Astrocyte of the cerebellum (primary cell): ENCODE data around the gene FANCM.

Source experiments
- DNase-seq: peaks from one replicate; pipeline ENCODE4 v3.0.0-alpha.2; 2011; ENCODE audit warnings: low read depth
- H3K4me3 ChIP-seq: 2 replicates; pipeline ENCODE4 v1.5.1; 2011; ENCODE audit warnings: mild to moderate bottlenecking, low read depth, low read length, moderate library complexity
- in situ Hi-C: cut with HindIII; loops from 2 replicates; pipeline ENCODE4 v1.10.0; 2017; ENCODE audit warnings: low sequenced_read_pairs
- TF ChIP-seq, protein P1 (sequence below): IDR thresholded peaks from 2 replicates; pipeline ENCODE4 v1.5.1; 2012; ENCODE audit warnings: low read length, low read depth, moderate library complexity, mild to moderate bottlenecking; ENCODE audit errors: missing control alignments

Gene FANCM

DNA sequence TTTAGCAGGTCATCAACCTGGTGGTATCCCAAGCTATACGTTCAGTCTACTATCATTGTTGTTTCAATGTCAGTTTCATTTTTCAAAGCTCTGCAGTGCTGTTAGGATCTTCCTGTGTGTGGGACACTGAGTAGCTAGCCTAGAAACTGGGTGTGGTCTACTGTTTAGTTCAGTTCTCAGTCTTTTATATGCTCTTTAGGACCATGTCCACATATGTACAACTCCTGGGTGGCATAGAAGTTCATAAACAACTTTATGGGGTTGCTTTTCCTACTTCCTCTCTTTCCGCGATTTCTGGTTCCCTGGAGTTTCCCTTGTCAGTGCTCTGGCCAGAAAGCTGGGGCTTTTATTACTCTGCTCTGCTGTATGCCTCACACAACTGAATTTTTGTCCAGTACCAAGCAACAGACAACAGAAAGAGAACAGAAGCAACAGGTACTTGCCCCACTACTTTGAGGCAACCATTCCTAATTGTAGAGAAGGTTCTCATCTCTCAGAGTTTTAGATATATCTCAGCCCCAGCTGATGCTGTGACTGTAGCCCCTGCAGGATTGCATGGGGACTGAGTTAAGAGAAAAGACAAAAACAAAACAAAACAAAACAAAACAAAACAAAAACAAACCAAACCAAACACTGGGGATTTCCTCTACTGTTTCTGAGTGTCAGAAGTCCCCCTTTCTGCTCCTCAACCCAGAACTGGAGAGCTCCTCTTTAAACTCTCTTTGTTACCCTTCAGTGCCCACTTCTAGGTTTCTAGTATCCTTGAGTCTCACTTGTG is 86.9 kb downstream of the FANCM start:
- H3K4me3 ChIP-seq = no peak overlapping the region
- TF ChIP-seq, protein P1, sequence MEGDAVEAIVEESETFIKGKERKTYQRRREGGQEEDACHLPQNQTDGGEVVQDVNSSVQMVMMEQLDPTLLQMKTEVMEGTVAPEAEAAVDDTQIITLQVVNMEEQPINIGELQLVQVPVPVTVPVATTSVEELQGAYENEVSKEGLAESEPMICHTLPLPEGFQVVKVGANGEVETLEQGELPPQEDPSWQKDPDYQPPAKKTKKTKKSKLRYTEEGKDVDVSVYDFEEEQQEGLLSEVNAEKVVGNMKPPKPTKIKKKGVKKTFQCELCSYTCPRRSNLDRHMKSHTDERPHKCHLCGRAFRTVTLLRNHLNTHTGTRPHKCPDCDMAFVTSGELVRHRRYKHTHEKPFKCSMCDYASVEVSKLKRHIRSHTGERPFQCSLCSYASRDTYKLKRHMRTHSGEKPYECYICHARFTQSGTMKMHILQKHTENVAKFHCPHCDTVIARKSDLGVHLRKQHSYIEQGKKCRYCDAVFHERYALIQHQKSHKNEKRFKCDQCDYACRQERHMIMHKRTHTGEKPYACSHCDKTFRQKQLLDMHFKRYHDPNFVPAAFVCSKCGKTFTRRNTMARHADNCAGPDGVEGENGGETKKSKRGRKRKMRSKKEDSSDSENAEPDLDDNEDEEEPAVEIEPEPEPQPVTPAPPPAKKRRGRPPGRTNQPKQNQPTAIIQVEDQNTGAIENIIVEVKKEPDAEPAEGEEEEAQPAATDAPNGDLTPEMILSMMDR = no peak
- no peak for DNase-seq
- in situ Hi-C loops = no loop called here

GRCh38 chr14:45227566-45227965 is 91.8 kb downstream of the FANCM start:
- TF ChIP-seq, protein P1 = no peak
- no peak overlapping the region for H3K4me3 ChIP-seq
- no peak for DNase-seq
- in situ Hi-C loops = no loop called here

DNA sequence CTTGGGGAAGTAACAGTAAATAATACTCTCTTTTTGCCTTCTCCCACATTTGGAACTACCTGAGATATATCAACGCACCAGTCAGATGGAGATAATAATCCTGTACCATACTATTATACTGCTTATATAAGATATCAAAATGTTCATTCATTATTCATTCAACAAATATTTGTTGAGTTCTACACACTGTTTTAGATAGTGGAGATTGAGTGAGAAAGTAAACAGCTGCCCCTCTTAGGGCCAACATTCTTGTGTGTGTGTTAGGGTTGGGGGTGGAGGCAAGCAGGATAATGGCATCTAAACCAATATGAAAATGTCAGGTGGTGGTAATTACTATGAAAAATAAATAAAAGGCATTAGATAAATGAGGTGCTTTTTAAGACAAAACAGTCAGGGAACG is 103.3 kb downstream of the FANCM start:
- H3K4me3 ChIP-seq = no peak overlapping the region
- TF ChIP-seq, protein P1 = no peak
- in situ Hi-C loops = no loop called here
- DNase-seq = no peak

- H3K4me3 ChIP-seq = no peak overlapping the region
- TF ChIP-seq, protein P1 = no peak
- in situ Hi-C loops = no loop called here
- no peak for DNase-seq
These were observed 107.0 kb downstream of the FANCM start for GRCh38 chr14:45242706-45243105.

DNA sequence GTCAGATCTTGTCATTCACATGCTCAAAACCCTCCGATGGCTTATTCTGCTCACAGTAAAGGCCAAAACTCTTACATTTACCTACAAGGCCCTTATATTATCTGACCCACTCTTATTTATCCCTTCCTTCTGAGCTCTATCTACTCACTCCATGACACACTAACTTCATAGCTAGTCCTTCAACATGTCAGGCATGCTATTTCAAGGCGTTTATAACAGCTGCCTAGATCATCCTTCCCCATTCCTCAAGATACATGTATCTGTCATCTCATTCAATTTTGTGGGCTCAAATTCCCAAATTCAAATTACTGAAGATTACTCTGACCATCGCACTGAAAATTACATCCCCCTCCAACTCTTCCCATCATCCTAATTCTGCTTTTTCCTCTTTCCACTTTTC is 110.4 kb downstream of the FANCM start:
- H3K4me3 ChIP-seq = no peak overlapping the region
- TF ChIP-seq, protein P1 = no peak
- DNase-seq = no peak
- in situ Hi-C loops = no loop called here

DNA sequence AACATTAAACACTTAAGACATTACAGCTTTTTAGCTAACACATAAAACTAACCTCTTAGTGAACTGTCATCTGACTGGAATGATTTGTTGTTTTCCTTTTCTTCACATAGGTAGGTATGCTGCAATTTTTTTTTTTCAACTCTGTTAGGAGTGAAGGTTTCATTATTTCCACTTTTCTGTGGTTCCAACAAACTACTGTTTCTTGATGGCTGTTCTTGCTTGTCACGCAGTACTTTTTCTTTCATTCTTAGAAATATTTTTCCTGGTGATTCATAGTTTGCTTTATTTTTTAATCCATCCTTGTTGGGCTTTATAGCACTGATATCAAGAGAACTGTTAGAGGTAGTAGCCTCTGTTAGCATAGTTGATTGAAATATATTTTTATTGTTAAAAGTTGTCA is 111.0 kb downstream of the FANCM start:
- in situ Hi-C loops = no loop called here
- TF ChIP-seq, protein P1 = no peak
- no peak for DNase-seq
- H3K4me3 ChIP-seq = no peak overlapping the region
